Activated gamma-delta T cell treated with Interleukin-2 at 50 U/mL for 16 hours (primary cell): ENCODE data around the gene SLC14A1.
"Not testable (repeated sequence)": the region's sequence is repeated elsewhere in the genome, so short reads cannot be mapped to it uniquely, and the experiment has no call there.

Experiments used
- DNase-seq: peaks from one replicate; pipeline ENCODE4 v3.0.0-alpha.2; 2020

SLC14A1 gene

DNA sequence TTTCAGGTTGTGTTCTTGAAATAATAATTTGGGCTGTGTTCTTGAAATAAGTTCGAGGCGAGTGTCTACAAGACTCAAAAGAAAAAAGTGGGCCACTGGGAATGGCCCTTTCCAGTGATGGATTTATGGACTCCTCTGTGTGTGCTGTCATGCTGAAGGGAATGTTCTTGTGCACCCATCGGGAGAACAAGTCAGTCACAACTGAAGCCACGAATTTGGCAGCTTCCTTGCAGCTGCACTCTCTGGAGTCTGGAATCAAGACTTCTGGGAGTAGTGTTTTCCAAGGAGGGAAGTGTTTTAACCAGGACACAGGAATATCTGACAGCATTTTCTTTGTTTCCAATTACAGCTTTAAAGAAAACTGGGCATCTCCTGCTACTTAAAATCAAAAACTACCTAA lies 620 bp downstream of the SLC14A1 start:
- no peak for DNase-seq

DNA sequence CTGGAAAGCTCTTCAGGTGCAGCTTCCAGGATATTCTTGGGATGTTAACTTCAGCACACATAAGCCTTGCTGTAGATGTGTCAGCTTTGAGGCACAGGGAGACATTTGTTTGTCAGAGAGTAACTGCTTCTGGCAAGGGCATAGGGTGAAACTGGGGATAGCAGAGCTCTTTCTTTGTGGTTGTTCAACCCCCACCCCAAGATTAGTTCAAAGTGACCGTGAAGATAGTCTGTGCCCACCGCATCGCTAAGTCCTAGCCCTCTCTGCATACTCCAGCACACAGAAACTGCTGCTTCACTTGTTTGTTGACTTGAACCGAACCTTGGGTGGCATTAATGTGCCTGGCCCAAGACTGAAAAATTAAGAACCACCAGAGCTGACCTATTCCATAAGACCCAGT lies 1.4 kb downstream of the SLC14A1 start:
- no peak for DNase-seq

- DNase-seq = no peak
These were observed 2.6 kb downstream of the SLC14A1 start for GRCh38 chr18:45726603-45727002.

DNA sequence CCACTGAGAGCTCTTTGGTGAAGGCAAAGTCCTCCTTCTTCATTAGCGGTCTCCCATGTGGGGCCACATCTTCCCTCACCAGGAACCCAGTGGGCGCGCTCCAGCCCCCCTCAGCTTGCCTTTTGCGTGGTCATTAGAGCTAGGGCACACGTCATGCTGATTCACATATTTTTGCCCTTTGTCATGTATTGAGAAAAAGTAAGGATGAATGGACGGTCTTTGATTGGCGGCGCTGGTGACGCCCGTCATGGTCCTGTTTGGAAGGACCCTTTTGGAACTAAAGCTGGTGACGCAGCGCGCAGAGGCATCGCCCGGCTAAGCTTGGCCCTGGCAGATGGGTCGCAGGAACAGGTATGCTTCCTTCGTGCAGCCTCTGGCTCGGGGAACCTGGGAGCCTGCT lies 3.1 kb downstream of the SLC14A1 start:
- no peak for DNase-seq

- no peak for DNase-seq
These were observed 4.5 kb downstream of the SLC14A1 start for GRCh38 chr18:45728336-45729010.

DNA sequence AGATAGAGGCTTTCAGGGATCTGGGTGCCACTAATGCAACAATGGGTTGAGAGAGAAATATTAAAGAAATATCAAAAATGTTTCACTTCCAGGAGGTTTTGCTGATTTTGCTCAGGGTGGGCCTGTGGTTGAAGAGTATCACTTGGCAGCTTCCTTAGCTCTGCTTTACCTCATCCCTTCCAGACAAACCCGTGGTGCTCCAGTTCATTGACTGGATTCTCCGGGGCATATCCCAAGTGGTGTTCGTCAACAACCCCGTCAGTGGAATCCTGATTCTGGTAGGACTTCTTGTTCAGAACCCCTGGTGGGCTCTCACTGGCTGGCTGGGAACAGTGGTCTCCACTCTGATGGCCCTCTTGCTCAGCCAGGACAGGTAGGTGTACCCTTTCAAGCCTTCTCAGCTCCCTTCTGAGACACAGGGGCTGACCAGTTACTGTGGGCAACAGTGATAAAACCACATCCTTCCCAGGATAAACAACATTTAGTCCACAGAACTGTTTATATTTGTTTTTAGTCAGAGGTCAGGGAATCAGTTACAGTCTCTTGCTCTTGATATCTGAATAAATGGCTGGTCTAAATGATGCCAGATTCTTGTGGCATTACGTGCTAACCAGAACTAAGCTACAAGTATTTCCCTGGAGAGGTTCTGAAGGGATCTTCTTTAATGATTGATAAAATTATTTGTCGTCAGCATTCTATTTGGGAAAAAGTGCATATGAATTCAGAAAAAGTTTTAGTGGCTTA lies 7.0 kb downstream of the SLC14A1 start:
- DNase-seq = no peak

DNA sequence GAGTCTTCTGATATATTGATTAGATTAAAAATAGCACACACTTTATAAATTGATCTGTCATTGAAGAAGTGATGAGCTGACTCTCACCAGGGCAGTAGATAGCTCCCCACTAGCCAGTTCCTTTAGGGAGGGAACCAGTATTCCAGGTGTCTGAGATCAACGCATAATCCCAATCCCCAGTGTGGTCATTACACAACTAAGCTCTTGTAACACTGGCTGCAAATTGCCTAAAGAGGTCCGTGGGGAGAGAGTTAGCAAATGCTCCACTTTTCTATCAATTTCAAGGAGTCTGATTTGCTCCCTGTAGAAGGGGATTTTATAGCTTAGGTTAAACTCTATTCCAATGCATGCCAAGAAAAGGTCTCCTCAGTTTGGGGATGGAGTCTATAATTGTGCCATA lies 7.7 kb downstream of the SLC14A1 start:
- DNase-seq = no peak

DNA sequence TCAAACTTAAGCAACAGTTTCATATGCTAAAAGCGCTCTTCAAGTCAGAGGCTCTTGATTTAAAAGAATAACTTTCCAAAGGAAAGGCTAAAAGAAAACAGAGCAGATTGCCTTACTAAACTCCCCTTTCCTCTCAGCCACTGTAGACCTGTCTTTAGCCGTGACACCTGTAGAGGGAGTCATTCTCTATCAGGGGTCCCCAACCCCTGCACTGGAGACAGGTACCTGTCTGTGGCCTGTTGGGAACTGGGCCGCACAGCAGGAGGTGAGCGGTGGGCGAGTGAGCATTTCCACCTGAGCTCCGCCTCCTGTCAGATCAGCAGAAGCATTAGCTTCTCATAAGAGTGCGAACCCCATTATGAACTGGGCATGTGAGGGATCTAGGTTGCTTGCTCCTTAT lies 9.6 kb downstream of the SLC14A1 start:
- no peak for DNase-seq

- no peak for DNase-seq
These were observed 10.5 kb downstream of the SLC14A1 start for GRCh38 chr18:45734505-45734904.

DNA sequence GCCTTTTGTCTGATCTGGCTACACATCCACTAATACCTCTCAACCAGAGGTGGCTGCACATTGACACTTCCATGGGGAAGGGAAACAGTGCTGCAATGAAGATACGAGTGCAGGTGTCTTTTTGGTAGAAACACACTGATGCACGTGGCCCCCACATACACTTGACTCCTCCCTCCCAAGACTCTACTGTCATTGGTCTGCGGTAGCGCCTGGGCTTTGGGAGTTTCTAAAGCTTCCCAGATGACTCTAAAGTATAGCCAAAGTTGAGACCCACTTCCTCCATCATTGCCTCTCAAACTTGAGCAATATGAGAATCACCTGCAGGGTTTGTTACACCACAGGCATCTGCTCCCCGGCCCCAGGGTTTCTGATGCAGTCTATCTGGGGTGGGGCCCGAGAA lies 11.0 kb downstream of the SLC14A1 start:
- DNase-seq = no peak

GRCh38 chr18:45738660-45739059 lies 14.7 kb downstream of the SLC14A1 start:
- DNase-seq = no peak

GRCh38 chr18:45739268-45739667 lies 15.3 kb downstream of the SLC14A1 start:
- no peak for DNase-seq

DNA sequence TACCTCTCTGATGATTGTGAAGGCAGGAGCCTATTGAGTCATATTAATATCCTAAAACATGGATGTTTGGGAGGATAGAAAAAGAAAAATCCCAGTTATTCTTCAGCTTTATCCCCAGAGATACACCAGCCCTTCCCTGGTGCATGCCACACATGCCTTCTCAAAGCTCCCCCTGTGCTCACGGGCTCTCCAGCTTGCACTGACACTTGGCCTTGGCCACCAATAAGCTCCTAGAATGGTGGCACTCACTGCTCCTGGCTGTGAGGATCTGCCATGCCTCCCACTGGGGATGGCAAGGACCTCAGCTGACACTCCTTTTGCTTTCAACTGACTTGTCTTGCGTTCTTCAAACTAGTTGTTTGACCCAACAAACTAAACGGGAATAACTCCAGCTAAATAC lies 15.9 kb downstream of the SLC14A1 start:
- no peak for DNase-seq

- DNase-seq = no peak
These were observed 17.1 kb downstream of the SLC14A1 start for GRCh38 chr18:45741056-45741455.

GRCh38 chr18:45745817-45746461 lies 22.0 kb downstream of the SLC14A1 start:
- DNase-seq = no peak

DNA sequence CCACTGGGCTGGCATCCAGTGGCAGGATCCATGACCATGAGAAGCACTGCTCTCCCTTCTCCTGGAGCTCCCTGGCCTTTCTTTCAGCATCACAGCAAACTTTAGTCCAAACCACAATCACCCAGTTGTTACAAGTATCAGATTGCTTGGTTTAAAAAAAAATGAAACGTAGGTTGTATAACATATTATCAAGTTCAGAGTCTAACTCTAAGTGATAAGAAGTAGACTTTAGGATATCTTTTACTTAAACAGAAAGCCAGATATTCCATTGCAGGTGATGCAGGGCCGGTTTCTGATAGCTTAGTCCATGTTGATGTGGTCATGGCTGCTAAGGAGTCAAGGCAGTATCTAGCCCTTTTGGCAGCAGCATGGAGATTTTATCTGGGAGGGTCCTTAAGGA lies 24.5 kb downstream of the SLC14A1 start:
- no peak for DNase-seq

DNA sequence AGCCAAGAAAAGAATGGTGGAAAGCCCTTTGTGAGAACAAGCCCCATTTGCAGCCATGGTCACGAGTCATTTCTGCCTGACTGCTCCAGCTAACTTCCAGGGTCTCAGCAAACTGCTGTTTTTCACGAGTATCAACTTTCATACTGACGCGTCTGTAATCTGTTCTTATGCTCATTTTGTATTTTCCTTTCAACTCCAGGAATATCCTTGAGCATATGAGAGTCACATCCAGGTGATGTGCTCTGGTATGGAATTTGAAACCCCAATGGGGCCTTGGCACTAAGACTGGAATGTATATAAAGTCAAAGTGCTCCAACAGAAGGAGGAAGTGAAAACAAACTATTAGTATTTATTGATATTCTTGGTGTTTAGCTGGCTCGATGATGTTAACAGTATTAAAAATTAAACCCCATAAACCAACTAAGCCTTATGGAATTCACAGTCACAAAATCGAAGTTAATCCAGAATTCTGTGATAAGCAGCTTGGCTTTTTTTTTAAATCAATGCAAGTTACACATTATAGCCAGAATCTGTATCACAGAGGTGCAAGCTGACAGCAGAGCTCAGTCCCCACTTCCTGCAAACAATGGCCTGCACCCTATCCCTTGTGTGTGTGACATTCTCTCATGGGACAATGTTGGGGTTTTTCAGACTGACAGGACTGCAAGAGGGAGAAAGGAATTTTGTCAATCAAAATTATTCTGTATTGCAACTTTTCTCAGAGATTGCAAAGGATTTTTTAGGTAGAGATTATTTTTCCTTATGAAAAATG lies 26.1 kb downstream of the SLC14A1 start:
- no peak for DNase-seq

- DNase-seq = no peak
These were observed 27.8 kb downstream of the SLC14A1 start for GRCh38 chr18:45751766-45752165.

DNA sequence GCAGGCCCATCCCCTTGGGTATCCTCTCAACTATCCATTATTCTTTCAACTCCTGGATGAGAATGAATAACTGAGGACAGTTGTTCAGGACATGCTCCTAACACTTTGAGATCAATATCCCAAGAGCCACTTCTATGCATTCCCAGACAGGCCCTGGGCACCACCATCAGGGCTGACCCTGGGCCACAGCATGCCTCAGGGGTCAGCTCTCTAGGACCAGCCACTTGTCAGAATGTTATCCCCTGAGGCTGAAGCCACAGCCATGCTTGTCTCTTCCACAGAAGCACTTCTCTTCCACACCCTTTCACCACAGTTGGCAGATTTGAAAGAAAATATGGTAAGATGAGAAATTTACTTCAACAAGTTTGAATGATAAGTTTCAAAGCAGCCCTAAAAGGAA lies 28.7 kb downstream of the SLC14A1 start:
- no peak for DNase-seq

DNA sequence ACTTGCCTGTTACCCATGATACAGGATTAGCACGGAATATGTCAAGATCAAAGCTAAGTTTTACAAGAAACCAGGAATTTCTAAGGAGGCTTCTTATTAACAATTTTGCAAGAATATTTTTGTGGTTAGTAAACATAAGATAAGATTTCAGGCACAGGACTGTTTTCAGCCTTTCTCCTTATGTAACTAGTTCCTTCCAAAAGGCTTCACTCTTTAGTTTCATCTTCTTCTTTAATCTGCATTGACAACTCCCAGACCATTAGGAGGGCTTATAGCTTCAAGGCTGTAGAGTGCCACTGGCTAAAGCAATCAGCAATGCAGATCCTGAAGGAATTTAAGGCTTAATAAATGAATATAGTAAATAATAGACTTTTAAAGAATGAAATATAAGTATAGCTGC lies 29.3 kb downstream of the SLC14A1 start:
- no peak for DNase-seq

DNA sequence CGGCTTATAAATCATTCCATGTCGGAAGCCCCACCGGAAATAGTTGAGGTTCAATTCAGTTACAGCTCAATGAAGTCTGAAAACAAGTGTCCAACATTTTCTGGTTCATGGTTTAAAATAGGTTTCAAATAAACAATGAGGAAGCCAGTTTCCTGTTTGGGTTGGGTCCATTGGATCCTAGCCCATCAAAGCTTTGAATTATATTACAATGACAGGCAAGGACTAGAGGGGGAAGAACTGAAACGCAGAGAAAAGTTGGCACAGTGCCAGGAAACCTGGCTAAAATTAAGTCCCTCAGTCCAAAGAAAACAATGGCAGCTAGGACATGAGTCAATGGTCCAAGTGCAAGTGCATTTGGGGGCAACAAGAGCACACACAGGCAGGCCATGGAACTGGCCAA lies 32.0 kb downstream of the SLC14A1 start:
- DNase-seq = no peak

- no peak for DNase-seq
These were observed 33.0 kb downstream of the SLC14A1 start for GRCh38 chr18:45757005-45757404.

GRCh38 chr18:45757644-45758043 lies 33.7 kb downstream of the SLC14A1 start:
- DNase-seq = not testable (repeated sequence)
